Keratinocyte (primary cell): ENCODE results near the gene E2F6. TPM values are rescaled to one million over a fixed set of nuclear protein-coding genes. Genes with fewer than 3 reads are reported as not detected.

Source experiments
- DNase-seq: peaks from one replicate; pipeline ENCODE4 v3.0.0-alpha.2; 2011; ENCODE audit warnings: low read depth, missing footprints, low spot score
- FAIRE-seq: peaks from 2 replicates; lab custom pipeline; 2011; peaks lifted over from hg19 to GRCh38; lab: Jason Lieb, UNC
- H2AFZ ChIP-seq: 2 replicates; pipeline ENCODE4 v1.6.0; 2012; ENCODE audit warnings: low read length, control low read depth, inconsistent platforms; ENCODE audit not compliant: control insufficient read depth
- H3K27ac ChIP-seq: 2 replicates; pipeline ENCODE4 v1.5.1; 2011; ENCODE audit warnings: low read length; ENCODE audit not compliant: control insufficient read depth, insufficient read depth
- H3K27me3 ChIP-seq: 3 replicates; pipeline ENCODE4 v1.6.0; 2011; ENCODE audit warnings: low read length; ENCODE audit not compliant: control insufficient read depth, insufficient read depth; ENCODE audit errors: extremely low read depth
- H3K36me3 ChIP-seq, 2 experiments: 2 replicates in 1 of 2; 3 replicates in 1 of 2; pipeline ENCODE4 v1.5.1; 2011; ENCODE audit warnings: low read length in 2 of 2, mild to moderate bottlenecking in 1 of 2; ENCODE audit not compliant: control insufficient read depth in 2 of 2, insufficient read depth in 2 of 2; ENCODE audit errors: extremely low read depth in 1 of 2
- H3K4me1 ChIP-seq: 3 replicates; pipeline ENCODE4 v1.5.1; 2011; ENCODE audit warnings: low read length; ENCODE audit not compliant: control insufficient read depth, insufficient read depth; ENCODE audit errors: extremely low read depth
- H3K4me2 ChIP-seq: 3 replicates; pipeline ENCODE4 v1.6.0; 2011; ENCODE audit warnings: low read depth, low read length; ENCODE audit not compliant: control insufficient read depth, insufficient read depth; ENCODE audit errors: extremely low read depth
- H3K4me3 ChIP-seq, 3 experiments: fragments of 200-600 bp in 1 of 3; sonication (generic) in 1 of 3; 2 replicates in 2 of 3; 3 replicates in 1 of 3; pipeline ENCODE4 v1.5.1; 2011 to 2016; ENCODE audit warnings: low read length in 3 of 3, mild to moderate bottlenecking in 3 of 3, control low read depth in 2 of 3, inconsistent platforms in 1 of 3, low read depth in 1 of 3, mixed read lengths in 1 of 3, mixed run types in 1 of 3, moderate library complexity in 1 of 3; ENCODE audit not compliant: control insufficient read depth in 2 of 3, insufficient read depth in 2 of 3; ENCODE audit errors: extremely low read depth in 1 of 3
- H3K79me2 ChIP-seq: 2 replicates; pipeline ENCODE4 v1.6.0; 2012; ENCODE audit warnings: low read length; ENCODE audit not compliant: control insufficient read depth, insufficient read depth
- H3K9ac ChIP-seq: 3 replicates; pipeline ENCODE4 v1.6.0; 2011; ENCODE audit warnings: low read length; ENCODE audit not compliant: control insufficient read depth, insufficient read depth; ENCODE audit errors: extremely low read depth
- H3K9me1 ChIP-seq: 3 replicates; pipeline ENCODE4 v1.6.0; 2011; ENCODE audit warnings: low read length; ENCODE audit not compliant: control insufficient read depth, insufficient read depth; ENCODE audit errors: extremely low read depth
- H3K9me3 ChIP-seq: 2 replicates; pipeline ENCODE4 v1.5.1; 2012; ENCODE audit warnings: low read depth, low read length; ENCODE audit not compliant: control insufficient read depth
- H4K20me1 ChIP-seq: 3 replicates; pipeline ENCODE4 v1.6.0; 2011; ENCODE audit warnings: low read length; ENCODE audit not compliant: control insufficient read depth, insufficient read depth; ENCODE audit errors: extremely low read depth
- CTCF ChIP-seq, 3 experiments: IDR thresholded peaks in 1 of 3; conservative IDR thresholded peaks in 1 of 3; optimal IDR thresholded peaks in 1 of 3; 2 replicates in 2 of 3; 3 replicates in 1 of 3; pipeline versions ENCODE3 to v1.5.1; 2011; ENCODE audit warnings: low read length in 3 of 3, mild to moderate bottlenecking in 3 of 3, moderate library complexity in 2 of 3, control low read depth in 1 of 3, inconsistent platforms in 1 of 3; ENCODE audit not compliant: insufficient read depth in 2 of 3; ENCODE audit errors: extremely low read depth in 1 of 3
- EZH2 ChIP-seq: IDR thresholded peaks from one replicate; pipeline ENCODE4 v1.6.1; 2012; ENCODE audit warnings: inconsistent platforms, mild to moderate bottlenecking, low read length, moderate library complexity
- dilution Hi-C: fragments of 300-500 bp; cut with MboI; formaldehyde crosslinking; loops from one replicate; pipeline ENCODE4 v1.7.0; 2020; ENCODE audit warnings: low sequenced_read_pairs; ENCODE audit not compliant: extremely low pct_ligation_motif_present
- polyA plus RNA-seq, 5 experiments: library from polyadenylated mRNA; depleted of rRNA in 3 of 5; stranded (reverse) in 3 of 5; stranded (forward) in 1 of 5; unstranded in 1 of 5; fragments of >200 nt; gene quantifications; 1 replicate in 1 of 5; 2 replicates in 3 of 5; 3 replicates in 1 of 5; pipeline versions ENCODE4 v1.2.1 to v1.2.3, GENCODE V29; 2011 to 2012; ENCODE audit warnings: missing spikeins in 2 of 5, low read depth in 1 of 5, low replicate concordance in 1 of 5

Gene E2F6
- polyA plus RNA-seq, 1 donor (not counting 4 experiments of a cell fraction or from before 2014, with no cell fraction given): 13.8 TPM

DNA sequence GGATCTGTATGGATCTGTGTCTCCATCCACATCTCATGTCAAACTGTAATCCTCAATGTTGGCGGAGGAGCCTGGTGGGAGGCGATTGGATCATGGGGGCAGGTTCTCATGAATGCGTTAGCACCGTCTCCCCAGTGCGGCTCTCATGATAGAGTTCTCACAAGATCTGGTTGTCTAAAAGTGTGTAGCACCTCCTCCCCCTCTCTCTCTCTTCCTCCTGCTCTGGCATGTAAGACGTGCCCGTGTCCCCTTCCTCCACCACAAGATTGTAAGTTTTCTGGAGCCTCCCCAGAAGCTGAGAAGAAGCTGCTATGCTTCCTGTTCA is 66.6 kb downstream of the E2F6 start:
- no peaks in the 10 kb centered on the region for H3K9me3 ChIP-seq
- no peak overlapping the region for H2AFZ ChIP-seq
- dilution Hi-C loops: no loop called here

GRCh38 chr2:11398750-11399437 is 67.1 kb downstream of the E2F6 start:
- Histone ChIP-seq H3K27ac (no peak overlapping the region), H3K9me1 (no peaks in the 10 kb centered on the region), H3K4me2 (no peak overlapping the region), H3K4me1 (no peaks in the 10 kb centered on the region), H3K4me3 (no peak overlapping the region), H3K27me3 (peaks cover 7% of the 10 kb centered on the region), H4K20me1 (no peaks in the 10 kb centered on the region), H3K9ac (no peak overlapping the region), H3K36me3 (no peaks in the 10 kb centered on the region), H3K79me2 (no peaks in the 10 kb centered on the region), H3K9me3 (no peaks in the 10 kb centered on the region), H2AFZ (no peak overlapping the region)
- DNase-seq (no peak), FAIRE-seq (no peak)
- TF ChIP-seq EZH2: no peak
- no peak for TF ChIP-seq CTCF (optimal IDR thresholded peaks at IDR 0.05 in 1 of 3, IDR thresholded peaks at IDR 0.05 in 1 of 3, conservative IDR thresholded peaks at IDR 0.05 in 1 of 3; ENCODE audit: extremely low read depth in 1 of 3, insufficient read depth in 2 of 3, low read length in 3 of 3)
- dilution Hi-C loops: no loop called here

More for the DNA sequence above, 66.6 kb downstream of the E2F6 start:
- H3K4me1 ChIP-seq: no peaks in the 10 kb centered on the region
- DNase-seq (no peak), FAIRE-seq (no peak)
- no peak overlapping the region for H3K27ac ChIP-seq
- H3K9ac ChIP-seq: no peak overlapping the region
- no peak overlapping the region for H3K4me3 ChIP-seq
- peaks cover 7% of the 10 kb centered on the region for H3K27me3 ChIP-seq
- no peaks in the 10 kb centered on the region for H3K9me1 ChIP-seq
- no peak overlapping the region for H3K4me2 ChIP-seq
- H4K20me1 ChIP-seq: no peaks in the 10 kb centered on the region
- H3K79me2 ChIP-seq: no peaks in the 10 kb centered on the region
- TF ChIP-seq EZH2: no peak
- TF ChIP-seq CTCF (optimal IDR thresholded peaks at IDR 0.05 in 1 of 3, IDR thresholded peaks at IDR 0.05 in 1 of 3, conservative IDR thresholded peaks at IDR 0.05 in 1 of 3; ENCODE audit: extremely low read depth in 1 of 3, insufficient read depth in 2 of 3, low read length in 3 of 3): no peak
- H3K36me3 ChIP-seq: no peaks in the 10 kb centered on the region
